ENCODE measurements around the gene SEPTIN10. TPM values are rescaled to one million over a fixed set of nuclear protein-coding genes. Genes with fewer than 3 reads are reported as not detected.

The SEPTIN10 gene
- total RNA-seq, 1 donor from 2014 or later = 75.2 TPM

- H3K4me1 Mint-ChIP-seq (ENCODE audit: low read depth, unreplicated experiment) = peaks cover 32% of the 10 kb centered on the region
- peak overlapping the region; percentile 71 for H3K4me3 Mint-ChIP-seq (ENCODE audit: unreplicated experiment)
- peaks cover 8% of the 10 kb centered on the region for H3K36me3 Mint-ChIP-seq (ENCODE audit: unreplicated experiment)
- DNase-seq = no peak
- no peak for TF ChIP-seq CTCF (IDR thresholded peaks at IDR 0.05; ENCODE audit: partially characterized antibody, unreplicated experiment)
- H3K27ac Mint-ChIP-seq (ENCODE audit: unreplicated experiment) = peak overlapping the region; percentile 73
- H3K9me3 Mint-ChIP-seq (ENCODE audit: unreplicated experiment) = peaks cover 17% of the 10 kb centered on the region
- peaks cover 3% of the 10 kb centered on the region for H3K27me3 Mint-ChIP-seq (ENCODE audit: unreplicated experiment)
Measured at GRCh38 chr2:109532728-109533076, 81.1 kb downstream of the SEPTIN10 start.

GRCh38 chr2:109531896-109532727, 81.7 kb downstream of the SEPTIN10 start:
- peaks cover 18% of the 10 kb centered on the region for H3K9me3 Mint-ChIP-seq (ENCODE audit: unreplicated experiment)

GRCh38 chr2:109531221-109531620, 82.5 kb downstream of the SEPTIN10 start:
- Mint-ChIP-seq H3K9me3 (ENCODE audit: unreplicated experiment) (peaks cover 14% of the 10 kb centered on the region), H3K4me3 (ENCODE audit: unreplicated experiment) (no peak overlapping the region), H3K4me1 (ENCODE audit: low read depth, unreplicated experiment) (peaks cover 35% of the 10 kb centered on the region), H3K36me3 (ENCODE audit: unreplicated experiment) (peaks cover under 1% of the 10 kb centered on the region), H3K27ac (ENCODE audit: unreplicated experiment) (no peak overlapping the region), H3K27me3 (ENCODE audit: unreplicated experiment) (peaks cover 6% of the 10 kb centered on the region)
- TF ChIP-seq CTCF (IDR thresholded peaks at IDR 0.05; ENCODE audit: partially characterized antibody, unreplicated experiment) = no peak
- no peak for DNase-seq

More at GRCh38 chr2:109531896-109532727, 81.7 kb downstream of the SEPTIN10 start:
- Mint-ChIP-seq H3K4me1 (ENCODE audit: low read depth, unreplicated experiment) (peaks cover 32% of the 10 kb centered on the region), H3K36me3 (ENCODE audit: unreplicated experiment) (peaks cover 8% of the 10 kb centered on the region), H3K27me3 (ENCODE audit: unreplicated experiment) (peaks cover 6% of the 10 kb centered on the region), H3K4me3 (ENCODE audit: unreplicated experiment) (no peak overlapping the region), H3K27ac (ENCODE audit: unreplicated experiment) (no peak overlapping the region)
- no peak for DNase-seq
- TF ChIP-seq CTCF (IDR thresholded peaks at IDR 0.05; ENCODE audit: partially characterized antibody, unreplicated experiment) = no peak

GRCh38 chr2:109530712-109531111, 83.1 kb downstream of the SEPTIN10 start:
- Mint-ChIP-seq H3K9me3 (ENCODE audit: unreplicated experiment) (peaks cover 14% of the 10 kb centered on the region), H3K36me3 (ENCODE audit: unreplicated experiment) (no peaks in the 10 kb centered on the region), H3K27ac (ENCODE audit: unreplicated experiment) (peak overlapping the region; percentile 80), H3K4me3 (ENCODE audit: unreplicated experiment) (no peak overlapping the region), H3K4me1 (ENCODE audit: low read depth, unreplicated experiment) (peaks cover 35% of the 10 kb centered on the region), H3K27me3 (ENCODE audit: unreplicated experiment) (peaks cover 6% of the 10 kb centered on the region)
- TF ChIP-seq CTCF (IDR thresholded peaks at IDR 0.05; ENCODE audit: partially characterized antibody, unreplicated experiment) = no peak
- no peak for DNase-seq

Data from glutamatergic neuron (in vitro differentiated cells).